ENCODE results near the gene LRRC8B. TPM values are rescaled to one million over a fixed set of nuclear protein-coding genes. Genes with fewer than 3 reads are reported as not detected.

The LRRC8B gene
- total RNA-seq, 1 experiment from 2014 or later: 9.7 TPM

DNA sequence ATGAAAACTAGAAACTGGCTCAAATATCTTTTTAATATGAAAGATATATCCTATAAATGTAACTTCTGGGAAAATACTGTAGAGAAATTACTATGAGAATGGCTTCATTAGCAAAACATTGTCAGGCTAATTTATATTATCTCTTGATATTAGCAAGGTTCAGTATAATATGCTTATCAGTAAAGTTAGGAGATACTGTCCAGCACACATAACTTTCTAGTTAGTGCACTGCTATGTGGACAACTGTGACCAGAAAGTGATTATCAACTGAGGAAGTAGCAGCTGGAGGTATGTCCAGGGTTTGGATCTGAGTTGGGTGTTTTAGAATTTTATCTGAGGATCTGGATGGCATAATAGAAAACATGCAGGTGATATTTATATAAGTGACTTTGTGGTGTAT, 115.8 kb downstream of the LRRC8B start:
- CTCF ChIA-PET: interaction anchor here (1.0 kb wide), 1 partner anchor 123 kb away, joined by 3 read pairs; no protein-coding TSS in a partner anchor
- POLR2A ChIA-PET: interaction anchor here (1.2 kb wide), 1 partner anchor 19 kb away, joined by 5 read pairs; no protein-coding TSS in a partner anchor
- no peaks in the 10 kb centered on the region for H3K36me3 Mint-ChIP-seq (ENCODE audit: insufficient read depth, unreplicated experiment)
- H3K27me3 Mint-ChIP-seq (ENCODE audit: insufficient read depth, unreplicated experiment): no peaks in the 10 kb centered on the region
- intact Hi-C loops (cut with micrococcal nuclease): no loop called here
- no TSS peak for BruUV-seq (replicated peaks)
- H3K4me3 Mint-ChIP-seq (ENCODE audit: unreplicated experiment): no peak overlapping the region
- H3K4me1 Mint-ChIP-seq (ENCODE audit: insufficient read depth, unreplicated experiment): peaks cover 24% of the 10 kb centered on the region
- H3K9me3 Mint-ChIP-seq (ENCODE audit: unreplicated experiment): peaks cover 6% of the 10 kb centered on the region
- no peak overlapping the region for H3K27ac Mint-ChIP-seq (ENCODE audit: low read depth, unreplicated experiment)
- no peak for DNase-seq (ENCODE audit: unreplicated experiment)
- TF ChIP-seq, protein P1, sequence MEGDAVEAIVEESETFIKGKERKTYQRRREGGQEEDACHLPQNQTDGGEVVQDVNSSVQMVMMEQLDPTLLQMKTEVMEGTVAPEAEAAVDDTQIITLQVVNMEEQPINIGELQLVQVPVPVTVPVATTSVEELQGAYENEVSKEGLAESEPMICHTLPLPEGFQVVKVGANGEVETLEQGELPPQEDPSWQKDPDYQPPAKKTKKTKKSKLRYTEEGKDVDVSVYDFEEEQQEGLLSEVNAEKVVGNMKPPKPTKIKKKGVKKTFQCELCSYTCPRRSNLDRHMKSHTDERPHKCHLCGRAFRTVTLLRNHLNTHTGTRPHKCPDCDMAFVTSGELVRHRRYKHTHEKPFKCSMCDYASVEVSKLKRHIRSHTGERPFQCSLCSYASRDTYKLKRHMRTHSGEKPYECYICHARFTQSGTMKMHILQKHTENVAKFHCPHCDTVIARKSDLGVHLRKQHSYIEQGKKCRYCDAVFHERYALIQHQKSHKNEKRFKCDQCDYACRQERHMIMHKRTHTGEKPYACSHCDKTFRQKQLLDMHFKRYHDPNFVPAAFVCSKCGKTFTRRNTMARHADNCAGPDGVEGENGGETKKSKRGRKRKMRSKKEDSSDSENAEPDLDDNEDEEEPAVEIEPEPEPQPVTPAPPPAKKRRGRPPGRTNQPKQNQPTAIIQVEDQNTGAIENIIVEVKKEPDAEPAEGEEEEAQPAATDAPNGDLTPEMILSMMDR (IDR thresholded peaks at IDR 0.05; ENCODE audit: unreplicated experiment): no peak

DNA sequence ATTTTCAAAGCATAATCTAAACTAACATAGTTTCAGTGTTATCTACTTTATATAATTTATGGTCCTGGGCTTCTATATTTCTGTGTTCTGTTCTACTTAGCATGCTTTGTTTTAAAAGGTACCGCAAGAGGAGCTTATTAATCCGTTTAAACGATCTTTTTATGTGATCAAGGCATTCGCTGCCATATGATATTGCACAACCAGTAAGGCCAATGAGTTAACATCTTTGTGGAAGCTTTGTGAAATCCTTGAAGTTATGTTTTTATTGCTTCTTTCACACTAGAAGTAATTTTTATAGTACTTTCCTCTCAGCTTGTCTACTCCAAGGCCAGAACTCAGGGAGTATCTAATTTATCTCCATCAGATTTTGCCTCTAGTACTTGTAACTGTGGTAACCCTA, 117.2 kb downstream of the LRRC8B start:
- Mint-ChIP-seq H3K4me1 (ENCODE audit: insufficient read depth, unreplicated experiment) (peaks cover 14% of the 10 kb centered on the region), H3K9me3 (ENCODE audit: unreplicated experiment) (peaks cover 8% of the 10 kb centered on the region), H3K36me3 (ENCODE audit: insufficient read depth, unreplicated experiment) (no peaks in the 10 kb centered on the region), H3K27ac (ENCODE audit: low read depth, unreplicated experiment) (no peak overlapping the region), H3K4me3 (ENCODE audit: unreplicated experiment) (no peak overlapping the region), H3K27me3 (ENCODE audit: insufficient read depth, unreplicated experiment) (no peaks in the 10 kb centered on the region)
- DNase-seq (ENCODE audit: unreplicated experiment): no peak
- POLR2A ChIA-PET: no interaction called here
- intact Hi-C loops (cut with micrococcal nuclease): no loop called here
- TF ChIP-seq, protein P1 (IDR thresholded peaks at IDR 0.05; ENCODE audit: unreplicated experiment): no peak
- CTCF ChIA-PET: interaction anchor here (0.6 to 1.0 kb wide), 2 partner anchors 121 to 122 kb away, joined by 3 read pairs; no protein-coding TSS in a partner anchor
- no TSS peak for BruUV-seq (replicated peaks)

DNA sequence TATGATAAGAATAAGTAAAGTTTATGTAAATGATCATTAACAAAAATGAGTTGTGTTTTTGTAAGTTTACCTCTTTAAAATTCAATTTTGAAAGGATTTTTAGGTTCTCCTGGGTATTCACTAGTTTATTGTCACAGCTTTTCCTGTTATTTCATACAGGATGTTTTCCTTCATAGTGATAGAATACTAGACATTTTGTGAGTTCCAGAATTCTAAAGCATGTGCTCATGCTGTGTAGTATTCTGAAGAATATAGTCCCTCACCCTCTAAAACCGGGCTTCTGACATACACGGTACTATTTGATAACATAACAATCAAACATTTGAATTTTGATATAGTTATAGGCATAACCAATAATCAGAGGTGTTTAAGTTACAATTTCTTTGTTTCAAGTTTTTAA, 118.9 kb downstream of the LRRC8B start:
- no peak overlapping the region for H3K4me3 Mint-ChIP-seq (ENCODE audit: unreplicated experiment)
- TF ChIP-seq, protein P1 (IDR thresholded peaks at IDR 0.05; ENCODE audit: unreplicated experiment): no peak
- H3K4me1 Mint-ChIP-seq (ENCODE audit: insufficient read depth, unreplicated experiment): no peaks in the 10 kb centered on the region
- BruUV-seq (replicated peaks): no TSS peak
- CTCF ChIA-PET: interaction anchor here (0.5 to 2.3 kb wide), 4 partner anchors 10 to 987 kb away, joined by 3 to 10 read pairs (median 4); partner anchors contain the start of gene LRRC8C
- no peaks in the 10 kb centered on the region for H3K36me3 Mint-ChIP-seq (ENCODE audit: insufficient read depth, unreplicated experiment)
- no peak for DNase-seq (ENCODE audit: unreplicated experiment)
- POLR2A ChIA-PET: interaction anchor here (2.0 kb wide), 1 partner anchor 10 kb away, joined by 4 read pairs; the partner anchor contains the start of gene LRRC8C
- no peaks in the 10 kb centered on the region for H3K27me3 Mint-ChIP-seq (ENCODE audit: insufficient read depth, unreplicated experiment)
- intact Hi-C loops (cut with micrococcal nuclease): no loop called here
- peaks cover 8% of the 10 kb centered on the region for H3K9me3 Mint-ChIP-seq (ENCODE audit: unreplicated experiment)
- H3K27ac Mint-ChIP-seq (ENCODE audit: low read depth, unreplicated experiment): no peak overlapping the region

DNA sequence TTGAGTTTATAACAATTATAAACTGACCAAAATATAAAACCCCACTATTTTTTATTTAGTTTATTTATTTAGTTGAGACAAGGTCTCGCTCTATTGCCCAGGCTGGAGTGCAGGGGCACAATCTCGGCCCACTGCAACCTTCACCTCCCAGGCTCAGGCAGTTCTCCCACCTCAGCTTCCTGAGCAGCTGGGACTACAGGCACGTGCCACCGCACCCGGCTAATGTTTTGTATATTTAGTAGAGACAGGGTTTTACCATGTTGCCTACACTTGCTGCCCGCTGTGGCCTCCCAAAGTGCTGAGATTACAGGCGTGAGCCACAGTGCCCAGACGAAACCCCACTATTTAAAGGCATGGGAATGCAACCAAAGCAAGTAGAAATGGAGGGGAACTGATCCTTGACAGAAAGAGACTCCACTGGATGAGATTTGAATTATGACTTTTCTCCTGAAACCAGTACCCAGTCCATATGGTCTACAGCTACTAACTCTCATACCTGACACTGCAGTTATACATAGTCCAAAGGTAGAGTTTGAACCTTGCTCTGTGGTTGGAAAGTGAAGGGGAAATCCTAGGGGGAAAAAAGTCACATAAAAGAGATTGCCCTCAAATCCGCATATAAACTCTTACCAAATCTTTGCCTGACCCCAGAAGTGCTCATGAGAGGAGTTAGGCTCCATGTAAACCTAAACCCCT, 119.6 kb downstream of the LRRC8B start:
- ChIA-PET POLR2A (interaction anchor here (2.0 kb wide), 1 partner anchor 11 kb away, joined by 4 read pairs; the partner anchor contains the start of gene LRRC8C), CTCF (interaction anchor here (0.5 to 2.3 kb wide), 6 partner anchors 11 to 338 kb away, joined by 3 to 10 read pairs (median 4); partner anchors contain the start of gene LRRC8C)
- H3K27me3 Mint-ChIP-seq (ENCODE audit: insufficient read depth, unreplicated experiment): no peaks in the 10 kb centered on the region
- no peak overlapping the region for H3K4me3 Mint-ChIP-seq (ENCODE audit: unreplicated experiment)
- H3K4me1 Mint-ChIP-seq (ENCODE audit: insufficient read depth, unreplicated experiment): no peaks in the 10 kb centered on the region
- H3K27ac Mint-ChIP-seq (ENCODE audit: low read depth, unreplicated experiment): no peak overlapping the region
- H3K9me3 Mint-ChIP-seq (ENCODE audit: unreplicated experiment): peaks cover 8% of the 10 kb centered on the region
- H3K36me3 Mint-ChIP-seq (ENCODE audit: insufficient read depth, unreplicated experiment): no peaks in the 10 kb centered on the region
- intact Hi-C loops (cut with micrococcal nuclease): no loop called here
- no TSS peak for BruUV-seq (replicated peaks)
- DNase-seq (ENCODE audit: unreplicated experiment): no peak
- TF ChIP-seq, protein P1 (IDR thresholded peaks at IDR 0.05; ENCODE audit: unreplicated experiment): no peak

Measured in MCF 10A (cell line).